Endothelial cell (in vitro differentiated cells): ENCODE data around the gene ARHGEF9. TPM values are rescaled to one million over a fixed set of nuclear protein-coding genes. Genes with fewer than 3 reads are reported as not detected.

ENCODE experiments used
- DNase-seq: peaks from one replicate; pipeline ENCODE4 v3.0.0; 2021; ENCODE audit warnings: low spot score
- H3K27ac Mint-ChIP-seq: one replicate; pipeline ENCODE4 v1.8.0; 2021; ENCODE audit warnings: mixed read lengths, inconsistent platforms; ENCODE audit not compliant: unreplicated experiment
- H3K27me3 Mint-ChIP-seq: one replicate; pipeline ENCODE4 v1.8.0; 2021; ENCODE audit warnings: mild to moderate bottlenecking, moderate library complexity, mixed read lengths, inconsistent platforms; ENCODE audit not compliant: unreplicated experiment
- H3K36me3 Mint-ChIP-seq: one replicate; pipeline ENCODE4 v1.8.0; 2021; ENCODE audit warnings: mild to moderate bottlenecking, low read depth, mixed read lengths, inconsistent platforms; ENCODE audit not compliant: unreplicated experiment
- H3K4me1 Mint-ChIP-seq: one replicate; pipeline ENCODE4 v1.8.0; 2021; ENCODE audit warnings: mild to moderate bottlenecking, mixed read lengths, inconsistent platforms; ENCODE audit not compliant: unreplicated experiment
- H3K4me3 Mint-ChIP-seq: one replicate; pipeline ENCODE4 v1.8.0; 2021; ENCODE audit warnings: mild to moderate bottlenecking, mixed read lengths, inconsistent platforms; ENCODE audit not compliant: unreplicated experiment
- H3K9me3 Mint-ChIP-seq: one replicate; pipeline ENCODE4 v1.8.0; 2021; ENCODE audit warnings: mixed read lengths, inconsistent platforms; ENCODE audit not compliant: unreplicated experiment
- CTCF ChIP-seq: fragments of 200-600 bp; sonication (generic); IDR thresholded peaks from one replicate; pipeline ENCODE4 v1.5.0; 2021; ENCODE audit warnings: antibody characterized with exemption; ENCODE audit not compliant: unreplicated experiment
- total RNA-seq: library from RNA; stranded (reverse); fragmentation: NEBNext Ultra II Directional; extraction: Animal tissue kit (Norgen Biotek cat#: 25700); gene quantifications from one replicate; pipeline ENCODE4 v1.2.1, GENCODE V29; 2021; ENCODE audit not compliant: unreplicated experiment

The ARHGEF9 gene
- total RNA-seq, 1 donor from 2014 or later = 14.3 TPM

- no peak for TF ChIP-seq CTCF
- peaks cover 16% of the 10 kb centered on the region for H3K36me3 Mint-ChIP-seq
- DNase-seq = no peak
- no peak overlapping the region for H3K4me3 Mint-ChIP-seq
- no peaks in the 10 kb centered on the region for H3K9me3 Mint-ChIP-seq
- no peak overlapping the region for H3K27ac Mint-ChIP-seq
- peaks cover 3% of the 10 kb centered on the region for H3K4me1 Mint-ChIP-seq
- H3K27me3 Mint-ChIP-seq = no peaks in the 10 kb centered on the region
Measured at GRCh38 chrX:63673896-63674295, 111.1 kb downstream of the ARHGEF9 start.

GRCh38 chrX:63664741-63665140 lies 120.3 kb downstream of the ARHGEF9 start:
- Mint-ChIP-seq H3K9me3 (no peaks in the 10 kb centered on the region), H3K4me1 (peaks cover 3% of the 10 kb centered on the region), H3K27ac (no peak overlapping the region), H3K4me3 (no peak overlapping the region), H3K36me3 (peaks cover 28% of the 10 kb centered on the region), H3K27me3 (no peaks in the 10 kb centered on the region)
- DNase-seq = no peak
- TF ChIP-seq CTCF = no peak

DNA sequence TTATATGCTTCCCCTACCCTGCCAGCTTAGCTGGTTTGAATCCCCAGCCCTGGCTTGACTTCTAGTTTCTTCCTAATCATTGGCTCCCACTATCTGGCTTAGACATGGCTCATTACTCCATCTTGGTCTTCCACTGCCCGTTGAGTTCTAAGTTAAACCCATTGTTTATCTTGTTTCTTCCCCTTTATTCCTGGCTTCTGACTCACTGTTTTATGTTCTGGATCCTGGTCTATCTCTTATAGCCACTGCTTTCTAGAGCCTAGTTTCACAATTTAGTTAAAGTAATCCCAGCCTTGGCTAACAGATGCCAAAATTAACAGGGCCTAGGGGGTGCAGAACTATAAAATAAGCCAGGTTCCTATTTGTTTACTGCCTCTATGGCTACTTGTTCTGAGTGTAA lies 120.9 kb downstream of the ARHGEF9 start:
- no peak overlapping the region for H3K27ac Mint-ChIP-seq
- no peak for DNase-seq
- peaks cover 22% of the 10 kb centered on the region for H3K36me3 Mint-ChIP-seq
- no peaks in the 10 kb centered on the region for H3K9me3 Mint-ChIP-seq
- no peak overlapping the region for H3K4me3 Mint-ChIP-seq
- peaks cover 1% of the 10 kb centered on the region for H3K4me1 Mint-ChIP-seq
- no peaks in the 10 kb centered on the region for H3K27me3 Mint-ChIP-seq
- no peak for TF ChIP-seq CTCF

- no peaks in the 10 kb centered on the region for H3K9me3 Mint-ChIP-seq
- peaks cover 11% of the 10 kb centered on the region for H3K36me3 Mint-ChIP-seq
- no peaks in the 10 kb centered on the region for H3K4me1 Mint-ChIP-seq
- no peaks in the 10 kb centered on the region for H3K27me3 Mint-ChIP-seq
- no peak for DNase-seq
- H3K27ac Mint-ChIP-seq = no peak overlapping the region
- no peak overlapping the region for H3K4me3 Mint-ChIP-seq
- no peak for TF ChIP-seq CTCF
Measured at GRCh38 chrX:63661676-63662075, 123.3 kb downstream of the ARHGEF9 start.

DNA sequence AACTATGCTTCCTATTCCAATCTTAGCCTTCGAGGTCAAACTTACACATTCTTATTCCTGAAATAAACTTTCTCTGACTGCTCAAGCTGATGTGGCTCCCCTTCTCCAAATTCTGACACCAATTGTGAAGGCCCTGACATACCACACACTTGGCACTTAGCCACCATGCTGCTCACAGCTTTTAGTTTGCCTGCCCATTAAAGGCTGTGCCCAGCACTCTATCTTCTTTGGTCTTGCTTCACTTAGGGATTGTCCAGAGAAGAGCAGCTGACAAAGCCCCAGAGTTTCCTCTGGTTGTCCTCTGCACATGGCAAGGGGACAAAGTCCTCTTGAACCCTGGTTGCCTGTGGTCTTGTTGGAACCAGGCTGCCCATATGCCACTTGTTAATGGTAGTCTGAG lies 126.1 kb downstream of the ARHGEF9 start:
- peaks cover 10% of the 10 kb centered on the region for H3K36me3 Mint-ChIP-seq
- H3K9me3 Mint-ChIP-seq = no peaks in the 10 kb centered on the region
- TF ChIP-seq CTCF = no peak
- no peak overlapping the region for H3K4me3 Mint-ChIP-seq
- no peaks in the 10 kb centered on the region for H3K4me1 Mint-ChIP-seq
- H3K27me3 Mint-ChIP-seq = no peaks in the 10 kb centered on the region
- DNase-seq = no peak
- no peak overlapping the region for H3K27ac Mint-ChIP-seq
